CD4-positive, alpha-beta T cell treated with Interleukin-4 for 1 hour (primary cell): ENCODE results near the gene ADPGK.
A peak's percentile ranks its signal among the peaks of the same experiment; 100 is the strongest.

ENCODE experiments used
- DNase-seq, 2 donors: peaks; one replicate each; pipeline ENCODE4 v3.0.0-alpha.2; 2020 to 2022

Gene ADPGK

DNA sequence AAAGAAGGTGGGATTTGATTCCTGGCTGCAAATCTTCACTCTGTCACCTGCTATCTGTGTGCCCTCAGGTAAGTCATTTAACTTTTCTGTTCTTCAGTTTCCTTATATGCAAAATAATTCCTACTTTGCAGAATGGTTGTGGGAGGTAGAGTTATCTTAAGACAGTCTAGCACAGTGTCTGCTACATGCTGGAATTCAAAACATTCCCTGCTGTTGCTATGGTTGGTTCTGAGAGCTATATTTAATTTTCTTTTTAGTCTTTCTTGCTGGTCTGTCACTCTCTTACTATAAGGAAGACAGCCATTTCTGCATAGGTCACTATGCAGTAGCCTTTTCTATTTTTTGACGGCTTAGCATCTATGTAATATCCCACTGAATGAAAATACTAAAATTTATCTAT, 4.0 kb upstream of the ADPGK start:
- DNase-seq: no peak

DNA sequence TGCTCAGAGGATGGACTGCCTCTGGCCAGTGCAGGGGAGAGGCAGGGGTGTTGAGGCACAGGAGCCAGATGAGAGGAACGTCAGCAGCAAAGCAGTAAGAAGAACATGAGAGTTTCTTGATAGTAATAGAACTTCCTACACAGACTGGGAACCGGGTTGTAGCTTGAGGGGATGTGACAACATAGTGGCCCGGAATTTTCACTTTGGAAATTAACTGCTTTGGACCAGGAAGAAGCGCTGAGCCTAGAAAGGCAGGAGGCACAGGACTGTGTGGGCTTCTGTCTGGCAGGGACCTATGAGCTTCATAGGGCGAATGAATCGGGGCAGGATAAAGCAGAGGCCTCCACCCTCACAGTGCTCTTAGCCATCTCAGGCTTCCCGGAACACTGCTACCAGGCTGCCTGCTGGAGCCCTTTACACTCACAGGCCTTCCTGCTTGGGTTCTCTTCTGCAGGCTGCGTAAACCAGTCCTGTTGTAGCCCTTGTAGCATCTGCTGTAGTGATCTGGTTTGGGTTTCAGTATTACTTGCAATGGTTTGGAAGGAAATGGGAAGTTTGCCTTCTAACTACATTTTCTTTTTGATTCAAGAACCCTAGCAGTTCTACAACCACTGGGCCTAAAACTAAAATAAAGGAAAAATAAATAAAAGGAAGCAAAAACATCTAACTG, 3.3 kb upstream of the ADPGK start:
- DNase-seq: no peak

DNA sequence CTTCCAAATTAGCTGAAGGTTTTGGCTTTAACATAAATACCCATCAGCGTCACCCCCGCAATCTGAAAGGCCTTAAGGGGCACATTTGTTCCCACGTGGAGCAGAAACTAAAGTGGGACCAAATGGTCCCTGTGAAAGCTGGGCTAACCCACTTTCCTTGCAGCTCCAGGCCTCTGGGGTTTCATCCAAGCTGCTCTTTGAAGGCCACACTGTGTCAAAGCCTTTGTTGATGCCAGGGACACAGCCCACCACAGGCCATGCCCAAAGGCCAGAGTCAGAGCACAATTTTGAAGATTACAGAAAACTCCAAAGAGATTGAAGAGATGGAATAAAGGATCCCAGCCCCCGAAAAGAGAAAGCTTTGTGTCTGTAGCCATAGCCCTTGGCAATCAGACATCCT, 2.7 kb upstream of the ADPGK start:
- no peak for DNase-seq

DNA sequence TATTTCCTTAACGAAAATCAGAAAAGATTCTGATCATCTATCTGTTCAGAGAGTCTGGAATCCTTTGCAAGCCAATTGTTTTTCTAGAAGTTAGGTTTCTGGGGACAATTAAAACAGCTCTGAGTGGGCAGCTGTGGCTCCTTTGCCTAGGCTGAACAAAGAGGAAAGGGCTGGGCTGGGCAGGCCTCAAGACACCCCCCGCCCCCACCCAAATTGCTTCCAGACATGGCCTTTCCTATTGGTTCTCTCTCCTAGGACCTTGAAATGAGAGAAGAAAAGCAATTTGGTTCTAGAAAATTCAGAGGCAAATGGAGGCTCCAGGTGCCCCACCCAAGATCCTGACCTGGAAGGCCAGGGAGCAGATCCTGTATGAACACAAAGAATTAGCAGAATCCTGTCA, 2.3 kb upstream of the ADPGK start:
- DNase-seq: no peak

DNA sequence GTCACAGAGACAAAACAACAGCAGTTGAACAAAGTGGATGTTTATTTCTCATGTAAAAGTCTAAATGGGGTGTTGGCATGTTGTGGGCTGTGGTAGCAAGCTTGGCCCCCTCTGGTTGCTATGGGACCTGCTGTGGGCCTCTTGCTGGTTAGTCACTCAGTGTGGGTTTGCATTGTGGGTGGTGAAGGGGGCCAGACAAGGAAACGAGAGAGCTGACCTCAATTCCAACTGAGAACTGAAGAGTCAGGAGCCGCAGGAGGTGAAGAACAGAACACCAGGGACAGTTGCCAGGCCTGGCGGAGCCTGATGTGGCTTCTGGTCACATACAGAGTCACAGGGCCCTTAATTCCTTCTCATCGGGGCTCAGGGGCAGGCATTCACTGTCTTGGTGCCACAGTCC, 1.9 kb upstream of the ADPGK start:
- peak; percentile 75 to 80 for DNase-seq

DNA sequence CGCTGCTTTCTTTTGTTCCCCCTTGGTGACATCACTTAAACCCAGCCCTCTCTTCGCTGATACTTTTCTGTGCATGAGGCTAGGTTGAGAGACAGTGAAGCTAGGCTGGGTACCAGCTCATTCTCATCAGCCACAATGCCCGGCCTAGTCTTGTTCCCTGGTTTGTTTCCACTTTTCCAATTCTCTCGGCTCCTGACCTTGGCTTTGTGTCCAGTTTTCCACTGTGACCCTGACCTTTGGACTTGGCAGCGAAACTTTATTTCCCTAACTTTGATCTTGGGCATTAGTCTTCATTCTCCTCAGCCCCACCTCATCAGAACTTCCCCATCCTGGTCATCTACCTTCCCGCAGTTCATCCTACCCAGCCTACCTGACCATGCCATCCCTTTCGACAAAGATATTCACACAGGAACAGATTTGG, 908 bp upstream of the ADPGK start:
- DNase-seq: no peak

DNA sequence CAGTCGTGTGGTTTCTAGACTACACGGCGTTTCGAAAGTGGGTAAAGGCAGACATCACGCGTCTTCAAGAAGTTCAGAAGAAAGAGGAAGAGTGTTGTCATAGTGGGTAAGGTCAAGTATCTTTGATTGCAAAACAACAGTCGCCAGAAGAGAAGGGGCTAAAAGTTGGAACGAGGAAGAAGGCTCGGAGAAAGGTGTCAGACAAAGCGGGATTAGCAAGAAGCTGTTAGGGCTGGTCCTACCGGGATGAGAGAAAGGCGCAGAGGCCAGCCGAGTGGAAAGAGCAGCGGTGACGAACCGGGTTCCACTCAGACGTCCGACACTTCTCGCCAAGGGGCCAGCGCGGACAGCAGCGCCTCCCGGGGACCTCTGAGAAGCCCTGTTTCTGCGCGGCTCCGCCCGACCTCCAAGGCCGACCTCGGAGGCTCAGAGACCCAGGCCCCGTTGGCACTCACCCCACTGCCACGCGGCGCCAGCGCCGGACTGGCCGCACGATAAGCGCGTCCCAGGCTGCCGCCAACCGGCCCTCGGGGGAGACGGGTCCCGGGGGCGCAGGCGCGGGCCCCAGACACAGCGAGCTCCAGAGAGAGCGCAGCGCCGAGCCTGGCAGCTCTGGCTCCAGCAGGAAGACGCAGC, 436 bp downstream of the ADPGK start:
- peak; percentile 74 to 83 for DNase-seq

DNA sequence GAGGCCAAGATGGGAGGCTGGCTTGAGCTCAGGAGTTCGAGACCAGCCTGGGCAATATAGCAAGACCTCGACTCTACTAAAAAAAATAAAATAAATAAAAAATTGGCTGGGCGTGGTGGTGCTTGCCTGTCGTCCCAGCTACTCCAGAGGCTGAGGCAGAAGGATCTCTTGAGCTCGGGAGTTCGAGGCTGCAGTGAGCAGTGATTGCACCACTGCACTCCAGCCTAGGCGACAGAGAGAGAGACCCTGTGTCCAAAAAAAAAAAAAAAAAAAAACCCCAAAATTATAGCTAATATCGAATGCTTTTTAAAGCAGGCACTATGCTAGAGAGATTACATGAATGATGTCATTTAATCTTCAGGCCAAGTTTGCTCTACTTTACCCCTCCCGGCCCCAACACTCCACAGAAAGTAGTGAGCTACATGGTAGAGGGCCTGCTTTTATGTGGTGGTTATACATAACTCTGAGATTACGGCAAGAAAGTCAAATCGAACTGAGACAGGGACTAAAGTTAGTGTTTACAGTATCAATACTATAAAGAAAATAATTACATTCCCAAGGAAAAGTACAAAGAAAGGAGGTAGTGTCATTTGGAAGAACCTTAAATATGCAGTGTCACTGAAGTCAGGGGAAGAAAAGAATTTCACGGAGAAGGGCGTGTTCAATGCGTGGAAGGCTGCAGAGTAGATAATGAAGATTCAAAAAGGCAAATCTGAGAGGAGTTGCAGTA, 1.1 kb downstream of the ADPGK start:
- DNase-seq: no peak

DNA sequence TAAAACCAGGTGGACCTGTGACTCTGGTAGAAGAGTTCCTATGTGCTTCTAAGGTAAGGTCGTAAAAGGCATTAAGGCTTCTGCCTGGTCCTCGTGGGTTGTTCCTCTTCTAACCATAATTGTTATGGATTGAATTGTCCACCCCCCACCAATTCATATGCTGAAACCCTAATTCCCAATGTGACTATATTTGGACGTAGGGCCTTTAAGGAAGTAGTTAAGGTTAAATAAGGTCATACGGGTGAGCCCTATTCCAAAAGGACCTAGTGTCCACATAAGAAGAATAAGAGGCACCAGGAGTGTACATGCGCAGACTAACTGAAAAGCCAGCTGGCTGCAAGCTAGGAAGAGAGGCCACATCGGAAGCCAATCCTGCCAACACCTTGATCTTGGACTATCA, 1.9 kb downstream of the ADPGK start:
- no peak for DNase-seq

DNA sequence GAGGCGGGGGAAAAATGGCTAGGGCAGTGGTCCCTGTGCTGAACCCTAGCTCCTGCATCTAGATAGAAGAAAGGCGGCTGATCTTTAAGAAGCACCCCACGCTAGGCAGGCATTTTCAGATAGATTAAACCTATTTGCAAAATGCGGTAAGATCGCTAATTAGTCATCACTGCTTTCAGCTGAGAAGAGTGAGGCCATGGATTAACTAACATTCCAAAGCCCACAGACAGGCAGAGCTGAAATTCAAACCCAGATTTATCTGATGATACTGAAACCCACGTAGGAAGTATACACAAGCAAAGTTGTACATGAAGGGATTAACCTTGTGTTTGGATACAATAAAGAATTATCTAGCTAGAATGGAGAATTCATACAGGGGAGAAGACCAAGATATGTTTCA, 4.8 kb downstream of the ADPGK start:
- DNase-seq: no peak

DNA sequence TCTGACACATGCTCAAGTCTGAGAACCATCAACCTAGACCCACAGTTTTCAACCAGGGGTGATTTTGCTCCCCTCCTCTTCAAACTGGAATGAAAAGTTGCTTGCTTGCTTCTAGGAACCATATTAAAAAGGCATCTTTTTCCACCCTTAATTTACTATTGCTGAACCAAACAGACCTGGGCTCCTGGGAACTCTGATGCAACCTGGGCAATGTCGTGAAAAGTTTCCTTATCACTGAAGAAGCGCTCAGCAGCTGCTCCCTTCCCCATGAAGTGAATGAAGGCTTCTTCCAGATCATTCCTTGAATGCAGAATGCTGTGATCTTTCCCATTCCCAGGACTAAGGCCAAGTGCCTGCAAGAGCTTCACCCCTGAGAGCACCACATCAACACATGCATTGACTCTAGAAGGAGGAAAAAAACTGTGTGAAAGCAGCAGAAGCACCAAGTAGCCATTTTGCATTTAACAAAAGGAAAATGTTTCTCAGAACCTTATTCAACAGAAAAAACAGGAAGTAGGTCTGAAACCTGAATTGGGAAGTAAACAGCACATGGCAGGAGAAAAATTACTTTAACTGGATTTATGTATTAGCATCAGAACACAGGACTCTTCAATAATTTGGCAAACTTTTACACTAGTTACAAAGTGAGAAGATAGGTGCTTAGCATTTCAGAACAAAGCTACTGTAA, 8.7 kb downstream of the ADPGK start:
- no peak for DNase-seq

DNA sequence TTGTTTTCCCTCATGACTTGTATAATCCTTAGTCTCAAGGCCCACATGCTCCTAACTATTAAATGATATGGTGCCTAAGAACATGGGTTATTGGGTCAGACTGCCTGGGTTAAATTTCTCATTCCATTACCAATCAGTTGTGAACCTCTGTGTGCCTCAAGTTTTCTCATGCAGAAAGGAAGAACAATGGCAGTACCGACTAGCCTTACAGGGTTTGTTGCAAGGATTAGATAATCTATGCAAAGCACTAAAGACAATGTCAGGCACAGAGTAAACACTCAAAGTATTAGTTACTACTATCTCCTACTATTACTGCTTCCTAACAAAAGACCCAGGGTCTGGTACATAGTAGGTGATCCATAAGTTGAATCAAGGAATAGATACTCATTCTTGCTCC, 12.2 kb downstream of the ADPGK start:
- no peak for DNase-seq

DNA sequence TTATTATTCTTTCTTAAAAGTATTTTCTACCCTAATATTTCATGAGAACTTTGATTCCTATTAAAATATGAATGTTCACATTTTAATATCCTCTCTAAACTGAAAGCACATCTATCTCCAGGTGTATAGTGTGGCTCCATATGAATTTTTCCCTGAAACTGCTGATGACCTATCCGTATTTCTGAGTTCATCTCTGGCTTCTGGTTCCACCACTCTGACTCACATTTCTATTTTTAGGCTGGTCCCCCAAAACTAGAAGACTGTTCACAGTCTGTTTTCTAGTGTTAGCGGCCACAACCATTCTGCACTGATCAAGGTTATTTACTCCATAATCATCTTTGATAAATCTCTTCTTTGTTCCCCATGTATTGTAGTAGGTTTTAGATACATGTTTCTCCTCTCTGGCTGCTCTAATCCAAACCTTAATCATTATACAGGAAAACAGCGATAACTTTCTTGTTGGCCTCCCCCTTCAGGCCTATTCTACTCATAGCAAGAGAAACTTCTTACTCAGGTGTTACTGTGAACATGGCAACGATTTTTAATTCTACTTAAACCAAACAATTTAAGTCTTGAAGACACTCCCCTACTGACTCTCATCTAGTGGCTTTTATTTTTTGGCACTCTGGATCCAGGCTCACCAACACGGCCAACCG, 12.8 kb downstream of the ADPGK start:
- DNase-seq: no peak

DNA sequence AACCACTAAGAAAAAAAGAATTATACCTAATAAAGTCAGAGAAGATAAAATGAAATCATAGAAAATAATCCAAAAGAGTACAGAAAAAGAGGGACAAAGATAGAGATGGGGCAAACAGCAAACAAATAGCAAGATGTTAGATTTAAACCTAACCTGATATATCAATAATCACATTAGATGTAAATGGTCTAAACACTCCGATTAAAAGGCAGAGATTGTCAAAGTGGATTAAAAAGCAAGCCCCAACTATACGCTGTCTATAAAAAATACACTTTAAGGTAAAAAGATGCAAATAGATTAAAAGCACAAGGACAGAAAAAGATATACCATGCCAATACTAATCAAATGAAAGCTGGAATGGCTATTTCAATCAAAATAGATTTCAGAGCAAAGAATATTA, 16.8 kb downstream of the ADPGK start:
- DNase-seq: no peak

DNA sequence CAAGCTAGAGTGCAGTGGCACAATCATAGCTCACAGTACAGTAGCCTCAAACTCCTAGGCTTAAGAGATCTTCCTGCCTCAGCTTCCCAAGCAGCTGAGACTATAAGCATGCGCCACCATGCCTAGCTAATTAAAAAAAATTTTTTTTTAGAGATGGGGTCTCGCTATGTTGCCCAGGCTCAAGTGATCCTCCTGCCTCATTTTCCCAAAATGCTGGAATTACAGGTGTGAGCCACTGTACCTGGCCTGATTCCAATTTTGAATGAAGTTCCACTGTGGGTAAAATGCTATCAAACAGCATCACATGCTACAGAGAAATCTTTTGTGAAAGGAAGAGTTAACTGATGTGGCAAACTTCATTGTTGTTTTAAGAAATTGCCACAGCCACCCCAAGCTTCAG, 17.5 kb downstream of the ADPGK start:
- no peak for DNase-seq

DNA sequence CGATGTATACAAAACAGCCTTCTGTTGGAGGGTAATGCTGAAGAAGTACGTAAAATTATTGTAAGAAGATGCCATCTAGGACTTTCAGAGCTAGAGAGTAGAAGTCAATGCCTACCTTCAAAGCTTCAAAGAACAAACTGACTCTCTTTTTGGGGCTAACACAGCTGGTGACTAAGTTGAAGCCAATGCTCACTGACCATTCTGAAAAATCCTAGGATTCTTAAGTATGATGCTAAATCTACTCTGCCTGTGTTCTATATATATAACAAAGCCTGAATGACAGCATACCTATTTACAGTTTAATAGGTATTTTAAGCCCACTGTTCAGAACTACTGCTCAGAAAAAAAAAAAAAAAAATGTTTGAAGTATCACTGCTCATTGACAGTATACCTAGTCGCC, 18.9 kb downstream of the ADPGK start:
- DNase-seq: no peak

DNA sequence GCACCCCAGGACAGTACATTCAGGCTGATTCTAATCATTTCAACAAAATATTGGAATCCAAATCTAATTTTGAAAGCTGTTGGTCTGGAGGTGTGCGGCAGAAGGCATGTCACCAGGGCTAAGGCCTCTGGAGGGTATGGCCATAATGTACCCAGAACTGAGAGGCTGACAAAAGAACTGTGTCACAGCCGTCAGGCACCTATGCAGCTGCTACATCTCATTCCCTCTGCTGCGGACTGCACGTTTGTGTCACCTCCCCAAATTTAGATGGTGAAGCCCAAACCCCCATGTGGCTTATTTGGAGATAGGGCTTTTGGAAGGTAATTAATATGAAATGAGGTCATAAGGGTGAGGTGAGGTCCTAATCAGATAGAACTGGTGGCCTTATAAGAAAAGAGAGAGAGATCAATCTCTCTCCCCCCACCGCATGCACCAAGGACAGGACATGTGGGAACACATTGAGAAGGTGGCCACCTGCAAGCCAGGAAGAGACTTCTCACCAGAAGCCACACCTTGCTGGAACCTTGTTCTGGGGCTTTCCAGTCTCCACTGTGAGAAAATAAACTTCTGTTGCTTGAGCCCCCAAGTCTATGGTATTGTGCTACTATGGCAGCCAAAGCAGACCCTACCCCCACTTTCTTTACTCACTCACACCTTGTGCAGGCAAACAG, 22.8 kb downstream of the ADPGK start:
- no peak for DNase-seq

DNA sequence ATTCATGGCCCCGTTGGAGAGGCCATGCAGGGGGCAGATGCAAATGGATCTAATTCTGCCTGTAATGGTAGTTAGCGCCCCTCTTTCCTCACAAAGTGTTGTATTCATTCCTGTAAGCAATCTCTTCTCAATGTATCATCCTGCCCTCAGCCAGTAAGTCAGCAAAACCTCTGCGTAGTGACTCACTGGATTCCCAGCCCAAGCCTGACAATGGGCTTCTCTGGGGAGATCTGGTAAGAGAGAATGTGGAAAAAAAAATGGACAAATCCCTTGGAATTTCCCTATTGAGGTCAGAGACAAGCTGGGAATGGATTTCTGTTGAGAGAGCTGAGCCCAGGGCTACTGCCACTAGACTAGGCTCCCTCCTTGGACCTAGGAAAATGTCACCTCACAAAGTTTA, 25.4 kb downstream of the ADPGK start:
- no peak for DNase-seq

DNA sequence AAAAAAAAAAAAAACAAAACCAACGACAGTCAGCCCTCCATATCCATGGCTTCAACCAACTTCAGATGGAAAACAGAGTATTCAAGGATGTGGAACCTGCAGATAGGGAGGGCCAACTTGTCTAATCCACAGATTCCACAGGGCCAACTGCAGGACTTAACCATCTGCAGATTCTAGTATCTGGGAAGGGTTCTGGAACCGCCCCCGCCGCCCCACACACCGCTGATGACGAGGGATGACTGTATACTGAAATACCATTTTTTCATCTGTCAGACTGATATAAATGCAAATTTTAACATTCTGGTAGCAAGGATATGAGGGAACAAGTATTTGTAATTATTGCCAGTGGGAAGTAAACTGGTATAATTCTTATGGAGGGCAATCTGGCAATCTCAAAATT, 29.5 kb downstream of the ADPGK start:
- no peak for DNase-seq

DNA sequence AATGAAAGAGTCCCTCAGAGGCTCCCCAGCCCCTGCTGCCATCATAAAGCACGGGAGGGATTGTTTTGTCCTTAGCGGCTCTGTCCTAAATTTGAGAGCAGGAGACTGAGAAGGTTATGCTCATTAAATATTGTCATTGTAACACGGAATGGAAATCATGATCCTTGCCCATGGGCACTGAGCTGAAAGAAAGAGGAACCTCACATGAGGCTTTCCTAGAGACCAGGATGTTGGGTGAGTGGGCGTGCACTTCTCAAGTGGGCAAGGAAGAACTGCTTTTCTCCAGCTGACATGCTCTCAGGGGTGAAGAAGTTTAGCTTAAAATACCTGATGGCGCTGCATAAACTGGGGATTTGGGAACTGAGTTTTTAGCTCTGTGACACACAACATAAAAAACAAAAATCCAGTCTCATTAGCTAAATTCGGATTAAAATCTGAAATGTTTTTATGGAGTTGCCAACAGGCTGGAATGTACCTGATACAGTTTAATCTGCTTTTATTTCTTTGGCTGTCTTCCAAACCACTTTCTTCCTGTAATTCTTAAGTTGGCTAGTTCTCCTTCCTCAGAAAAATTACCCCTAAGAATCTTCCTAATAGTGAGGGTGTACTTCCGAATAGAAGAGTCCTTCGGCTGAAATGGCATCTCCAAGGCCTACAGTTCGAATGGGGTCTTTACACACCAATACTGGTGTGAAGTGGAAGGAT, 31.7 kb downstream of the ADPGK start:
- peak in 1 of 2 donors; percentile 24 for DNase-seq

DNA sequence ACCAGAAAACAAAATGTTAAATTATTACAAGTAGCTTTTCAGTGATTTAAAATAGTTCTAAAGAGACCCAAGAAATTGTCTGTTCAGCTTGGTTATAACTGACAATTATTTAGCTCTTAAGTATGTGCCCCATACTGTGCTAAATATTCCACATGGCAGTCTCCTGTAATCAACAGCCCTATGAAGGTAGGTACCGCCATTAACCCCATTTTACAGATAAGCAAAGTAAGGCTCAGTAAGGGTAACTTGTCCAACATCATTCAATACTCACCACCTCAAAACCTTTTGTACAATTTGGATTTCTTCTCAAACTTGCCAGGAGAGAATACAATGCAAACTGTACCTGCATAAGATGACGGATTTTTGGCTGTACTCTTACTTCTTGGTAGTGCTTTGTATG, 33.9 kb downstream of the ADPGK start:
- no peak for DNase-seq

DNA sequence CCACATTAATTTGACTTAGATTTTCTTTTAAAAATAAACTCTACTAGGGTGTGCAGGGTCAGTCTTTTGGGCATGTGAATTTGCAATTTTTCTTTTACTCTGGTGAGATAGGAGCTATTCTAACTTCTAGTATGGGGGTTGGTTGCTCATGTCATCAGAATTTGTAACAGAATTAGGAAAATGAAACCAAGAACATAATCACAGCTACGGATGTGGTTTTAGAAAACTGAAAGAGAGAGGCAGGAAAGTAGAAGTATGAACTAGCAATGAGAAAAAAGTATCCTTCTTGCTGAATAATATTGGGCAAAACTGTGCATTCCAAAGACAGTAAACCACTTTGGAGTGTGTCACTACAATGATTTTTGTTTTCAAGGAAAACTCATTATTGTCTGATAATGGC, 43.3 kb downstream of the ADPGK start:
- DNase-seq: peak in 1 of 2 donors; percentile 48
